GM12891 (cell line): ENCODE measurements around the gene SLC16A4.

Source experiments
- DNase-seq: peaks from one replicate; pipeline ENCODE4 v3.0.0; 2011; ENCODE audit warnings: low spot score; ENCODE audit not compliant: insufficient read length
- FAIRE-seq: peaks from 2 replicates; lab custom pipeline; 2011; peaks lifted over from hg19 to GRCh38; lab: Jason Lieb, UNC
- PAX5 ChIP-seq: IDR thresholded peaks from 2 replicates; pipeline ENCODE4 v1.6.1; 2011; ENCODE audit warnings: low read length, moderate library complexity, mild to moderate bottlenecking; ENCODE audit not compliant: insufficient read depth, severe bottlenecking
- POLR2A ChIP-seq: IDR thresholded peaks from 2 replicates; pipeline ENCODE4 v1.6.1; 2011; ENCODE audit warnings: low read depth, low read length, control low read depth
- POLR2AphosphoS5 ChIP-seq: IDR thresholded peaks from 2 replicates; pipeline ENCODE4 v1.6.1; 2011; ENCODE audit warnings: low read depth, low read length, control low read depth
- POU2F2 ChIP-seq: IDR thresholded peaks from 2 replicates; pipeline ENCODE4 v1.6.1; 2011; ENCODE audit warnings: low read depth, mild to moderate bottlenecking, control low read depth, low read length, moderate library complexity
- SPI1 ChIP-seq: IDR thresholded peaks from 2 replicates; pipeline ENCODE4 v1.6.1; 2011; ENCODE audit warnings: low read depth, low read length, control low read depth
- TAF1 ChIP-seq: IDR thresholded peaks from 2 replicates; pipeline ENCODE4 v1.6.1; 2011; ENCODE audit warnings: low read depth, low read length, control low read depth

The SLC16A4 gene

DNA sequence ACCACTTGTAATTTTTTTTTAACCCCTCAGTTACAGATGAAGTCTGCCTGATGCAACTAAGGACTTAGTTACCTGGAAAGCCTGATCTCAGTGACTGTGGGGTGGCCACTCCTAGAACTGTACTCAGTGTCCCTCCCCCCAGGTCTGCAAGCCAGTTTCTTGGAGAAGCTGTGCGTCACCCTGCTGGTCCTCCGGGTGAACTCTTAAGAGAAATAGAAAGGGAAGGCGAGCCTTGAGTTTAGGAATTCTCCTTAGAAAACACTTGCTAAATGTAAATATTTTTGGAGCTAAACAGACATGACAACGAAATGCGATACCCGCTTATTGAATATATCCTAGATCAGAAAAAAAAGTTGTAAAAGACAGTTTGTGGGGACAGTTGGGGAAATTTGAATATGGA, 730 bp downstream of the SLC16A4 start:
- DNase-seq (no peak), FAIRE-seq (no peak)
- TF ChIP-seq PAX5 (no peak), TAF1 (no peak), POLR2AphosphoS5 (no peak), POU2F2 (no peak), POLR2A (no peak), SPI1 (no peak)

DNA sequence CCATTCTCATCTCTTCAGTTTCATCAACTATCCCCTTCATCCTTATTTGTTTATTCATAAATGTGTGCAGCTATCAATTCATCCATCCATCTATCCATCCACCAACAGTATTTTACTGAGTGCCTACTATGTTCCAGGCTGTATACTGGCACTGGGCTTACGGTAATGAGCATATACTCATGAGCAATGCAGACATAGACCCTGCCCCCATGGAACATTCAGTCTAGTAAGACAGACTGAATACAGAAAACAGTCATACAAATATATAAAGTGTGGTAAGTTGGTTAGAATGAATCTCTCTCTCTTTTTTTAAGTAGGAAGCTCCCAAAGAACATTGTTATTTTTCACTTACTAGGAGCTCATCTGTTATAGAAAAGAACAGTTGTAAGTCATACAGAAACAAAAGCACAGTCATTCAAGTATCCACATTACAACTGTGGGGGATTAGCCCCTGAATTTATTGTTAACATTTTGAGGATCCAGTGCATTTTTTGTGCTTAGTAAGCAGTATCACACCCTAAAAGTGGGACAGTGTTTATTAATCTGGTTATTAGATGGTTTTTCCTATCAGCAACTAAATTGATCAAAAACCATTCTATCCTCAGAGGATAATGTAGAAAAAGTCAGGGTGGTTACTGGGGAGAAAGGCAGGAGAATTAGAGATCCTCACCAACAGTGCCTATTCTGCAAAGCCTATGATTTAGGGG, 3.6 kb downstream of the SLC16A4 start:
- FAIRE-seq (peak; percentile 40), DNase-seq (no peak)
- TF ChIP-seq POLR2AphosphoS5 (no peak), POLR2A (no peak), PAX5 (no peak), SPI1 (no peak), TAF1 (no peak), POU2F2 (no peak)

DNA sequence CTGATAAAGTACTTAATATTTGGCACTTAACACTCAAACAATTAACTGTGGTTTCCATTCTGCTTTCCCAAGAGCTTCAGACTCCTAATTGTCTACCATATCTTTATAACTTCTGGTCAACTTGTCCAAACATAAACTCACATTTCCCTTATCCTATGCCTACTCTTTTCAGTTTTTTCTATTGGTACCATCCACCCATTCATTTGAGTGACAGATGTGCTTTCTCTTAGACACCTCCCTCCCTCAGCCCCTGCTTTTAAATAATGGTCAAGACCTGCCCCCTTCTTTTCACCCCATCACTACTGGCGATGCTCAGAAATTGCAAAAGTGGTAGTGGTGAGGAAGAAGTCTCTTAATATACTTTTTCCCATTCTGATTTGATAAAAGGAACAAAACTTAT, 5.5 kb downstream of the SLC16A4 start:
- DNase-seq (no peak), FAIRE-seq (no peak)
- TF ChIP-seq SPI1 (no peak), PAX5 (no peak), POLR2A (no peak), TAF1 (no peak), POLR2AphosphoS5 (no peak), POU2F2 (no peak)

DNA sequence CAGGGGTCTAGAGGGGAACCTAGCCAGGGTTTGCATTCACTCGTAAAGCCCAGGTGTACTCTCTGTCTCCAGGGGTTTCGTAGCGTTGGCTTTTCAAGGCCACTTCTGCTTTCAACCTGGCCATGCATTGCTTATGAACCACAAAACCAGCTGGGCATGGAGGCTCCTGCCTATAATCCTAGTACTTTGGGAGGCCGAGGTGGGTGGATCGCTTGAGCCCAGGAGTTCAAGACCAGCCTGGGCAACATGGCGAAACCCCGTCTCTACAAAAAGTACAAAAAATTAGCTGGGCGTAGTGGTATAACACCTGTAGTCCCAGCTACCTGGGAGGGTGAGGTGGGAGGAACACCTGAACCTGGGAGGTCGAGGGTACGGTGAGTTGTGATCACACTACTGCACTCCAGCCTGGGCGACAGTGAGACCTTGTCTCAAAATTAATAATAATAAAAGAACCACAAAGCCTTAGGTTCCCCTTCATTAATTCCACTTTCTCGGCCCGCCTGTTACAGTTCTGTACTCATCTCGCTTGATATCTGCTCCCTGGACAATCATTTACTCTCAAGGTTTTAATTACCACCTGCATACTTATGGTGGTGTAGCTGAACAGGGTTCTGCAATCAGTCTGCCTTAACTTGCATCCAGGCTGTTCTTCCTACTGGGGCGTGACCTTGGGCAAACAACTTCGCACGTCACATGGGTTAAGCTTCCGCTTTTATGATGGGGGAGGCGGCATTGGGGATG, 6.1 kb downstream of the SLC16A4 start:
- DNase-seq (no peak), FAIRE-seq (peak; percentile 95)
- no peak for TF ChIP-seq POLR2AphosphoS5
- TF ChIP-seq POLR2A, result 0 out of 2 replicates have a peak, but pooled peaks have one; percentile 43
- TF ChIP-seq SPI1, result peak; percentile 92

DNA sequence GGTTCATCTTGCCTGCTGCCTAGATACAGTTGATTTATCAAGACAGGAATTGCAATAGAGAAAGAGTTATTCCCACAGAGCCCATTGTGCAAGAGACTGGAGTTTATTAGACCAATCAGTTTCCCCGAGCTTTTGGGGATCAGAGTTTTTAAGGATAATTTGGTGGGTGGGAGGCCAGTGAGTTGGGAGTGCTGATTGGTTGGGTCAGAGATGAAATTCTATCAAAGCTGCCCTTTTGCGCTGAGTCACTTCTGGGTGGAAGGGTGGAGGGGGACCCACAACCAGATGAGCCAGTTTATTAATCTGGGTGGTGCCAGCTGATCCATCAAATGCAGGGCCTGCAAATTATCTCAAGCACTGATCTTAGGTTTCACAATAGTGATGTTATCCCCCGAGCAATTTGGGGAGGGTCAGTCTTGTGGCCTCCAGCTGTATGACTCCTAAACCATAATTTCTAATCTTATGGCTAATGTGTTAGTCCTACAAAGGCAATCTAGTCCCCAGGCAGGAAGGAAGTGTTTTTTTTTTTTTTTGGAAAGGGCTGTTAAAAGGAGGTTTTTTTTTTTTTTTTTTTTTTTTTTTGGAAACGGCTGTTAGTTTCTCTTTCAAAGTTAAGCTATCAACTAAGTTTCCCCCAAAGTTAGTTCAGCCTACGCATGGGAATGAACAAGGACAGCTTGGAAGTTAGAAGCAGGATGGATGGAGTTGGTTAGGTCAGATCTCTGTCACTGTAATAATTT, 7.4 kb downstream of the SLC16A4 start:
- TF ChIP-seq SPI1, result no peak
- TF ChIP-seq TAF1, result no peak
- no peak for TF ChIP-seq PAX5
- no peak for TF ChIP-seq POU2F2
- TF ChIP-seq POLR2AphosphoS5, result no peak
- no peak for TF ChIP-seq POLR2A
- no peak for FAIRE-seq
- DNase-seq, result no peak

DNA sequence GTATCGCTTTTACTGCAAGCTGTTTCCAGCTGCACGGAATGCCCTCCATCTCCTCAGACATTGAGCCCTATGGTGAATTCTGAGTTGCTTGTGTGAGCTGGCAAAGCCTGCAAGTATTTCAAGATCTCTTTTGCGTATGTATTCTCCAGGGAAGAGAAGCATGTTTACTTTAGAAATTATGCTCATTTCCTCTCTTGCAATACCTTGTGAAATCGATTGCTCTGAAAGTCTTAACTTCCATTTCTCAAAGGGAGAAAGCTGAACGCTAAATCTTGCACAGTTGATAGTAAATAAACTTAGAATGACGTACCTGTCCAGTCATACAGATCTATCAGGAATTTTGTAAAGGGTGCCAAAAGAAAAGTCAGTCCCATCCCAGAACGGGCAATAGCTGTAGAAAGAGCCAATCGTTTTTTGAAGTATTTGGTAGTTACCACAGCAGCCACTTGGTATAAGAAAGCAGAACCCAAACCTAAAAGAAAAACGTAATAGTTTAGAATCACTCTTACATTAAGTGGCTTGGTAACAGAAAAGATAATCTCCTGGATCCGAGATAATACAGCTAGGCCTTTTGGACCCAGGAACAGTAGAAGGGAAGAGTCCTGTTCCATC, 10.0 kb downstream of the SLC16A4 start:
- FAIRE-seq (no peak), DNase-seq (no peak)
- TF ChIP-seq POU2F2, result no peak
- peak; percentile 15; the same call in 1 of the 2 replicates for TF ChIP-seq SPI1

DNA sequence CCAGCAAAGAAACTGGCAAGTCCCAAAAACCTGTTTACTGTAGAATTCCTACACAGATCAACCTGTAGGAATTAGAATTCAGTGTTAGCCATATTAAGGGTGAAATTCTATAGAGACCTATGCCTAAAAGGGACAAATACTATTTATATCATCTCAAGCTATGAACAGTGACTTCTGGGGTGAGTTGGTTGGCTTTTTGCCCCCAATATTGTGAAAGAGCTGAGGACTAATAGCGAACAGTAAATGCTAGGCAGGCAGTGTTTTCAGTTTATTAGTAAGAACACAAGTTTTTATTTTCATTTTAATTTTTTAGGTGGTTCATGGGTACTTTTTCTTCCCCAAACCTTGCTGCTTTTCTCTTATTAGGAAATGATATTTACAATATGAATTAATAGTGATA, 15.3 kb downstream of the SLC16A4 start:
- TF ChIP-seq SPI1 (no peak), PAX5 (no peak), POLR2AphosphoS5 (no peak), POU2F2 (no peak), TAF1 (no peak), POLR2A (no peak)
- FAIRE-seq, result no peak

DNA sequence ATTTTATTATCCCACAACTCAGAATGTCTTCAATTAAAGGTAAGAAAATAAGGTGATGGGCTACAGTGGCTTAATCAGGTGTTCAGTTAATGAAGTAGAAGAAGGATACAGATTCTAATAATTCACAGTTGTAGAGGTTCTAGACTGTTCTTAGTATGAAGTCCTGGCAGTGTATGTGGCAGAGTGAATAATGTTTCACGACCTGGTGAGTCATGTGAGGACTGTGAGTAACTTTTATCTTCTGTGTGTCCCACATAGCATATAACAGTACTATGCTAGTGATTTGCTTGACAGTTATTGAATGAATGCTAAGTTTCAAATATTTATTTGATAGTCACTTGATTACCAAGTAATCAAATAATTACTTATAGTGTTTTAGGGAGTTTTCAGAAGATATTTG, 20.0 kb downstream of the SLC16A4 start:
- no peak for FAIRE-seq
- no peak for DNase-seq
- no peak for TF ChIP-seq SPI1
- no peak for TF ChIP-seq POLR2AphosphoS5
- TF ChIP-seq POLR2A, result no peak
- TF ChIP-seq POU2F2, result no peak
- TF ChIP-seq PAX5, result no peak

More for the DNA sequence above, 15.3 kb downstream of the SLC16A4 start:
- no peak for DNase-seq

DNA sequence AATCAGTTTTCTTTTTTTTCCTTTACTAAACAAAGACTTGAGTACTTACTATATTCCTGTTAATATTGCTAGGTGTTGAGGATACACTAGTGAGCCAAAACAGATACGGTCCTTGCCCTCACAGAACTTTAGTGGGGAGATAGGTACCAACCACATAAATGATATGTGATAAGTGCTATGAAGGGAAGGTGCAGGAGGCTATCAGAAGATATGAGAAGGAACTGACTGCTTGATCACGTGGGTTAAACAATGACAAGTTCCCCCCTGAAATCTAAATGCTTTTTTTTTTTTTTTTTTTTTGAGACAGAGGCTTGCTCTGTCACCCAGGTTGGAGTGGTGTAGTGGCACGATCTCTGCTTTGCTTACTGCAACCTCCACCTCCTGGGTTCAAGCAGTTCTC, 26.6 kb downstream of the SLC16A4 start:
- no peak for FAIRE-seq
- TF ChIP-seq PAX5 (no peak), POLR2AphosphoS5 (no peak), POLR2A (no peak), SPI1 (no peak), TAF1 (no peak), POU2F2 (no peak)

More for the DNA sequence above, 26.6 kb downstream of the SLC16A4 start:
- DNase-seq, result no peak
